Fibroblast of skin of left quadriceps (primary cell): ENCODE results near the gene CABP1.
"Not testable (repeated sequence)": the region's sequence is repeated elsewhere in the genome, so short reads cannot be mapped to it uniquely, and the experiment has no call there.

Experiments used
- DNase-seq, 2 experiments: peaks; one replicate each; pipeline ENCODE4 v3.0.0-alpha.2; 2013; ENCODE audit warnings: low read depth in 2 of 2

Gene CABP1

DNA sequence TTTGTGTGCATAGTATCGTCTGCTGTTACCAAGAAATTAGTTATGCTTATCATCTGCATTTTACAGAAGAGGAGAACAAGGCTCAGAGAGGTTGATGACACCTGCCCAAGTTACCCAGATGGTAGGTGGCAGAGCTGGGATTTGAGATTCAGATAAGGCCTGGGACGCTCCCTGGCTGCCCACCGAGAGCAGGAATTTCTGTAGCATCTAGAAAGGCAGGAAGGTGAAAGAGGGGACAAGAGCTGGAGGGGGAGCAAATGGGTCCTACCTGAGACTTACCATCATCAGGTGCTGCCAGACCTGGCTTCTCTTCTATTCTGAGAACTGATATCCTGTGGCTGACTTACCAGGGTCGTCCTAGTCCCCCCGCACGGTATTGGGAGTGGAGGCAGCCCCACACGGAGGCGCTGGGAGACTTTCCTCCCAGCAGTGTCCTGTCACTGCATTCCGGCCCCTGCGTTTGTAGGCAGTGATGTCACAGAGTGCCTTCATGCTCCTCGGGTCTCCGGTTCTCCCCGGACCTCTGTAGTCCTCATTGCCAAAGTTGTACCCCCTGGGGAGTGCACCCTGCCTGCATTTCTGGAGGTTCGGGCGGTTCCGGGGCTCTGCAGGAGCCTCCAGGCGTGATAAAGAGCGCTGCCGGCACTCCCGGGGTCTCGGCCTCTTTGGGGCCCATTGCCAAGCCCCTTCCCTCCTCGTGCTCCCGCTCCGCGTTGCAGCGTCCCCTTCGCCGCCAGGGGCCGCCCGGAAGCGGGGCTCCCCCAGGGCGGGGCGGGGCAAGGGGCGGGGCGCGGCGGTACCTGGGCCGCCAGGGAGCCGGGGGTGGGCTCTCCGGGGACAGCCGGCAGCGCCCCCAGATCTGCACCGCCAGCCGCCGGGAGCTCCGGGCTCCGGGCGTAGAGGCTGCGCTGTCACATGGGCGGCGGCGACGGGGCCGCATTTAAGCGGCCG, at the start of gene CABP1:
Gene CABP1 (plus strand): TSS at position 856 of the 951 bp plus-strand sequence. CDS start 60 bp downstream, at position 916.
- no peak for DNase-seq

DNA sequence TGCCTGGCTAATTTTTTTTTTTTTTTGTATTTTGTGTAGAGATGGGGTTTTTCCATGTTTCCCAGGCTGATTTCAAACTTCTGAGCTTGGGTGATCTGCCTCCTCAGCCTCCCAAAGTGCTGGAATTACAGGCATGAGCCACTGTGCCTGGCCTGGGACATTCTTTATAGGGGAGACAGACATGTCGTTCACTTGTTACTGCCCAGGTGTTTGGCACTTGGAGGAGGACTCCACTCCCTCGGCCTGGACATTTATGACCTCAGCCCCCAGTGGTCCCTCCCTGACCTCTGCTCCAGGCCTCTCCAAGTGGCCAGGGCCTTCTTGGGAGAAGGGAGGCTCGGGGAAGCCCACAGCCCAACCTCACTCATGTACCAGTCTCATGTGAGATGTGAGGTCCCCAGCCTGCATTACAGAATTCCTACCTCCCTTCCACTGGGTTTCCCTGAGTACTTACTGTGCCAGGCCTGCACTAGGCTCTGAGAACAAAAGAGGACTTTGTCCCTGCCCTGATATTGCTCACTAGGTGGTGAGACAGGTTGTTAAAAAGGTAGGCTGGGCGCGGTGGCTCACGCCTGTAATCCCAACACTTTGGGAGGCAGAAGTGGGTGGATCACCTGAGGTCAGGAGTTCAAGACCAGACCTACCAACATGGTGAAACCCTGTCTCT, 49.6 kb upstream of the CABP1 start:
- no peak for DNase-seq

DNA sequence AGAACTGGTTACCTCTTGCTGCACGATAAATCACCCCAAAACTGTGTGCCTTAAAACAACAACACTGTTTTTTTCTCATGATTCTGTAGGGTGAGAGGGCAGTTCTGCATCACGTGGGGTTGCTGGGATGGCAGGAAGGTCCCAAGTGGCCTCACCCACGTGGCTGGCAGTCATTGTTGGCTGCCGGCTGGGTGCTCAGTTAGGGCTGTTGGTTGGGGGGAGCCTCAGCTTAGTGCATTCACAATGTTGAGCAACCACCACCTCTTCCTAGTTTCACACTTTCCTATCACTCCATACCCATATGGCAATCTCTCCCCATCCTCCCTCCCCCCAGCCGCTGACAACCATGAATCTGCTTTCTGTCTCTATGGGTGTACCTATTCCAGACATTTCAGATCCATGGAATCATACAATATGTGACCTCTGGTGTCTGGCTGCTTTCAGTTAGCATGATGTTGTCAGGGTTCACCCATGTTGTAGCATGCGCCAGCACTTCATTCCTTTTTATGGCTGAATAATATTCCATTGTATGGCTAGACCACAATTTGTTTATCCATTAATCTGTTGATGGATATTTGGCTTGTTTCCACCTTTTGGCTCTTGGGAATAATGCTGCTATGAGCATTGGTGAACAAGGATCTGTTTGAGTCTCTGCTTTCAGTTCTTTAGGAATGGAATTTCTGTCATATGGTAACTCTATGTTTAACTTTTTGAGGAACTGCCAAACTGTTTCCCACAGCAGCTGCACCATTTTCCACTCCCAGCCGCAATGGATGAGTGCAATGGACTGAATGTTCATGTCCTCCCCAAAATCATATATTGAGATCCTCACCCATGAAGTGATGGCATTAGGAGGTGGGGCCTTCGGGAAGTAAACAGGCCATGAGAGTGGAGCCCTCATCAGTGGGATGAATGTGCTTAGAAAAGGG, 48.0 kb upstream of the CABP1 start:
- DNase-seq, result no peak

DNA sequence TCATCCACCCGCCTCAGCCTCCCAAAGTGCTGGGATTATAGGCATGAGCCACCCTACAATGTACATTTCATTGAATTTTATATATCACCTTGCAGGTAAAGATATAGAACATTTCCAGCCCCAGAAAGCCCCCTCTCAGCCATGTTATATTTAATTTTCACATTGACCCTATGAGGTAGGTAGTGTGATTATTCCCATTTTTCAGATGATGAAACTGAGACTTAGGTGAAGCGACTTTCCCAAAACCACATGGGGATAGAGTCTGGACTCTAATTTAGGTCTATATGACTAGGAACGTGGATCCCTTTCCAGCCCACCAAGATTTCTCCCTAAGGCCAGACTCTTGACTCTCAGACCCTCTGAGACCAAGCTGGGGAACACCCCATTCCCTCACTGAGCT, 43.5 kb upstream of the CABP1 start:
- no peak for DNase-seq

DNA sequence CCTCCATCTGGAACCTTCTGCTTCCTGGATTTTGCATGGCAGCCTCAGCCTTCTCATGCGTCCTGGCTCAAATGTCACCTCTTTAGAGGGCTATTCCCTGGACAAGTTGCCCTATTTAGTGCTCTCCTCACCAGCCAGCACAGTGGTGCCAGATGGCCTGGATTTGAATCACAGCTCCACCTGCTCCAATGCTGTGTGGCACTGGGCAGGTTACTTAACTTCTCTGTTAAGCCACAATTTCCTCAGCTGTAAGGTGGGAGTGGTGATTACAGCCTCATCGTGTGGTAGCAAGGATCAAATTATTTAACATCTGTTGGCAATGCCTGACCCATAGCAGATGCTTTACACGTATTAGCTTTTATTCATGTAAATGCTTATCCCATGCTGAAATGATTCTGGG, 42.6 kb upstream of the CABP1 start:
- no peak for DNase-seq

DNA sequence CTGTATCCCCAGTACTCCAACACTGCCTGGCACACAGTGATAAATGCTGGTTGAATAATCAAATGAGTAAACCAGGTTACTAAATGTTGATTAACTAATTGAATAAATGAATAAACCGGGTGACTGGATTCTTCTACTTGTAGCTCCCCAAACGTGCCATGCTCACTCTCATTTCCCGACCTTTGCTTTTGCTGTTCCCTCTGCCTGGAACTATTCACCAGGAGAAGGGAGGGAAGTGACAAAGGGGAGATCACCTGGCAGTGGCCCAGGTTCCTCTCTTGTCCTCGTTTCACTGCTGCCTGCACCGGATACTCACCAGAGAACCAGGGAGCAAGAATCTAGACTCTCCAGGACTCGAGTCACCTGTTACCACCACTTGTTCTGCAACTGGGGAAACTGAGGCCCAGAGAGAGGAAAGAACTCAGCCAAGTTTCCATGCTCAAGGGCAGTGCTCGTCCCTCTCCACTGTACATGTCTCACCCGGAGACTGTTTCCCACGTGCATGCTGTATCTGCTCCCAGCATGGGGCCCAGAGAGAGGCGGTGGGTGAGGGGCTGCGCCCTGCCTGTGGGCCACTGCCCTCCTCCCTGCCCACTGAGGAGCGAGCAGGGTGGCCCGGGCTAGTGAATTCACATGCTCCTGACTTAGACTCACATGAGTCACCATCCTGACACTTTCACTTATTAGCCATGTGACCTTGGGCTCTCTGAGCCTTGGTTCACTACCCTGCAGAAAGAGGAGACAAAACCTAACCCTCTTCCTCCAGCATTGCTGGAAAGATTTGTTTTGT, 41.6 kb upstream of the CABP1 start:
- no peak for DNase-seq

DNA sequence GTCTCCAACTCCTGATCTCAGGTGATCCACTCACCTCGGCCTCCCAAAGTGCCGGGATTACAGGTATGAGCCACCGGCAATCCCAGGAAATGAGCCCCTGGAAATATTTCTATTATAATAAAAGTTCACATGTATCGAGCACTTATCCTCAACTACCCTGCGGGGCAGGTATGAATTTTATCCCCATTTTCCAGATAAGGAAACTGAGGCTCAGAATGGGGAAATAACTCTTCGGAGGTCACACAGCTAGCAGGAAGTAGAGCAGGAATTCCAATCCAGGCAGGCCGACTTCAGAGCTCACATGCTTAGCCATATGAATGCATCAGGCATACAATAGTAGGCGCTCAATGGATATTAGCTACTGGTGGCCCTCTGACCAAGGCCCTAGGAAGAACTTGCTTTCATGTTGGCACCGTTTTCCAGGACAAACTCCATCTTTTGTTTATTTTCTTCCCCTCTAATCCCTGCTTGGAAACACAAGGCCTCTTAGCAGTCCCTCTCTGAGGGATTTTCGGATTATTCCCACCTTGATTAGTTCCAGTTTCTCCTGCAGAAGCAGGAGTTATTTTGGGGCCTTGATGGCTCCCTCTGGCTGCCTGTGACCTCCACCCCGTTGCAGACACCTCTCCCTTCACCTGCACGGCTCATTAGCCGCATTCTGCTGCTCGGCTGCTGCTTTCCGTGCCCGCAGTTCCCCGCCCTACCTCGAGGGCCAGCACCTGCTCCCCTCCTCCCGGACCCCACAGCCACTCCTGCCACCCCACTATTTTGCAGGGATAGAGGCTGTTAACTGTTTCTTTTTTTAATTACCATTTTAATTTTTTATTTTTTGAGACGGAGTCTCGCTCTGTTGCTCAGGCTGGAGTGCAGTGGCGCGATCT, 40.5 kb upstream of the CABP1 start:
- no peak for DNase-seq

DNA sequence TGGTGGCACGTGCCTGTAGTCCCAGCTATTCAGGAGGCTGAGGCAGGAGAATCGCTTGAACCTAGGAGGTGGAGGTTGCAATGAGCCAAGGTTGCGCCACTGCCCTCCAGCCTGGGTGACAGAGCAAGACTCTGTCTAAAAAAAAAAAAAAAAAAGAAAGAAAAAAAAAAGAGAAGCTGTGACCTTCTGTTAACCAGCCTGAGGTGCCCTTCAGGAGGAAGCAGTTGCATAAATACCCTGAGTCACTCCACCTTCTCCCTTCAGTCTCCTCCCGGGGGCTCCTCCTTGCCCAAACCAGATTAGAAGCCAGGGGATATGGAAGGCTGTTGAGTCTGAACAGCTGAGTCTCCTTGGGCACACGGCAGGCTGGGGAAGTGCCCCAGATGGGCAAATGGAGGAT, 38.0 kb upstream of the CABP1 start:
- DNase-seq, result not testable (repeated sequence)

DNA sequence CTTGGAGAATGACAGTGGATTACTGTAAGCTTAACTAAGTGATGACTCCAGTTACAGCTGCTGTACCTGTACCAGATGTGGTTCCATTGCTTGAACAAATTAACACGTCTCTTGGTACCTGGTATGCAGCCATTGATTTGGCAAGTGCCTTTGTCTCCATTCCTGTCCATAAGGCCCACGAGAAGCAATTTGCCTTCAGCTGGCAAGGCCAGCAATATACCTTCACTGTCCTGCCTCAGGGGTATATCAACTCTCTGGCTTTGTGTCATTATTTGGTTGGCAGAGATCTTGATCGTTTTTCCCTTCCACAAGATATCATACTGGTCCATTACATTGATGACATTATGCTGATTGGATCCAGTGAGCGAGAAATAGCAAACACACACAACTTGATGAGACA, 29.9 kb upstream of the CABP1 start:
- DNase-seq, result no peak

DNA sequence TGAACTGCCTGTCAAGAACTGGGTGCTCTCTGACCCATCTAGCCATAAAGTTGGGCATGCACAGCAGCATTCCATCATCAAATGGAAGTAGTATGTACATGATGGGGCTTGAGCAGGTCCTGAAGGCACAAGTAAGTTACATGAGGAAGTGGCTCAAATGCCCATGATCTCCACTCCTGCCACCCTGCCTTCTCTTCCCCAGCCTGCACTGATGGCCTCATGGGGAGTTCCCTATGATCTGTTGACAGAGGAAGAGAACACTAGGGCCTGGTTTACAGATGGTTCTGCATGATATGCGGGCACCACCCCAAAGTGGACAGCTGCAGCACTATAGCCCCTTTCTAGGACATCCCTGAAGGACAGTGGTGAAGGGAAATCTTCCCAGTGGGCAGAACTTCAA, 28.9 kb upstream of the CABP1 start:
- not testable (repeated sequence) for DNase-seq

DNA sequence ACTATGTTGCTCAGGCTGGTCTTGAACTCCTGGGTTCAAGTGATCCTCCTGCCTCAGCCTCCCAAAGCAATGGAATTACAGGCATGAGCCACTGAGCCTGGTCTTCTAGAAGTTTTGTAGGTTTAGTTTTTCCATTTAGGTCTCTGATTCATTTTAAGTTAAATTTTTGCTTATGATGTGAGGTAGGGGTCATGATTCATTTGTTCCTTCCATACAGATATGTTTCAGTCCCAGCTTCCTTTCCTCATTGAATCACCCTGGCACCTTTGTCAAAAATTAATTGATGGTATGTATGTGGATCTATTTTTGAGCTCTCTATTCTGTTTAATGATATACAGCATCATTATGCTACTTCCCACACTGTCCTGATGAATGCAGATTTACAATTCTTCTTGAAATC, 25.6 kb upstream of the CABP1 start:
- DNase-seq, result no peak

DNA sequence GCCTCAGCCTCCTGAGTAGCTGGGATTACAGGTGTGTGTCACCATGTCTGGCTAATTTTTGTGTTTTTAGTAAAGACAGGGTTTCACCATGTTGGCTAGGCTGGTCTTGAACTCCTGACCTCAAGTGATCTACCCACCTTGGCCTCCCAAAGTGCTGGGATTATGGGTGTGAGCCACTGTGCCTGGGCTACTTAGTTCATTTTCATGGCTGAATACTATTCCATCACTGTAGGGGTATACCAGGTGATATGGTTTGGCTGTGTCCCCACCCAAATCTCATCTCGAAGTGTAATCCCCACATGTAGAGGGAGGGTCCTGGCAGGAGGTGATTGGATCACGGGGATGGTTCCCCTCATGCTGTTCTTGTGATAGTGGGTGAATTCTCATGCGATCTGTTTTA, 23.2 kb upstream of the CABP1 start:
- DNase-seq, result not testable (repeated sequence)

DNA sequence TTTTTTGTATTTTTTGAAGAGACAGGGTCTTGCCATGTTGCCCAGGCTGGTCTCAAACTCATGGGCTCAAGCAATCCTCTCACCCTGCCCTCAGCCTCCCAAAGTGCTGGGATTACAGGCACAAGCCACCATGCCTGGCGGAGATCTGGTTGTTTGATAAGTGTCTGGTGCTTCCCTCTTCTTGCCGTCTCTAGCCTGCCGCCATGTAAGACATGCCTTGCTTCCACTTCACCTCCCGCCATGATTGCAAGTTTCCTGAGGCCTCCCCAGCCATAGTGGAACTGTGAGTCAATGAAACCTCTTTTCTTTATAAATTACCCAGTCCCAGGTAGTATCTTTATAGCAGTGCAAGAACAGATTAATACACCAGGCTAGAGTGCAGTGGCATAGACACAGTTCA, 22.7 kb upstream of the CABP1 start:
- not testable (repeated sequence) for DNase-seq

DNA sequence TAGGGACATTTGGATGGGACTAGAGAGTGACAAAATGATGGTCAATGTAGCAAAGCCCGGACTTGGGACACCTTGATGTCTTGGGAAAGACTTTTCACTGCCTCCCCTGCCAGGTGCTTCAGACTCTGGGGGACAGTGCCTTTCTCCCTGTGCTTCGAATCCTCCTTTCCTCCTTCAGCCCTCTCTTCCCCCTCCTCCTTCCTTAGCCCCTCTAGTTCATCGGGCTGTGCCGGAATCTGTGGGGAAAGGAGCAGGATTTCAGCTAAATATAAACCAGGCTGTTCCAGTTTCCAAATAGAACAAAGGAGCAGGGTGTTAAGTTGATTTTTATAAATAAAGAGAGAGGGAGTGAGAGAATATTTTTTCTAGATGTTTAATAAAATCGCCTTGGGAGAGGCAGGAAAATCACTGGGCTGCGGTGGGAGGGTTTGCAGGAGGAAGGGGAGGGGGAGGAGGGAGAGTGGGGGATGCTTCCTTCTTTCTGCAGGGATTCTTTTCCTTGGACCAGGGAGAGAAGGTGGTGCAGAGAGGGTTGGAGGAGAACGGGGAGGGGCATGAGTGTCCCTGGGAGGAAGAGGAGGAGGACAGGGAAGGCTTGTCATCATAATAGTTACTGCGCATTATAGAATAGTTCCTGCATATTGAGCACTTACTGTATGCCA, 21.3 kb upstream of the CABP1 start:
- DNase-seq, result no peak

DNA sequence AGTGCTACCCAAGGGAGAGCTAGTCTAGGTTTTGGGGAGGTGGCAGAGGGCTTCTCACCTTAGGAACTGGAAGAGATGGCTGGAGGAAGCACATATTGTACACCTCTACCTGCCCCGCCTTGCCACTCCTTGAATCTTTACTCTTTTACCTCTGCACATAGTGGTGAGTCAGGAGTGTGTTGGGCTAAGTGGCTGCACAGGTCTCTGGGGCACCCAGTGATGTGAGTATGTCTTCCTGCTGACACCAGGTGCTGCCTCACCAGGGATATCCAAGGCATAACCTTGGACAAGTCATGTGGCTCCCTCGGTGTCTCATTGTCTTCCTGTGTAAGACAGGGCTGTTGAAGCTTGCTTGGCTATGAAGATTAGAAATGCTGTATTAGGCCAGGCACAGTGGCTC, 19.8 kb upstream of the CABP1 start:
- no peak for DNase-seq

DNA sequence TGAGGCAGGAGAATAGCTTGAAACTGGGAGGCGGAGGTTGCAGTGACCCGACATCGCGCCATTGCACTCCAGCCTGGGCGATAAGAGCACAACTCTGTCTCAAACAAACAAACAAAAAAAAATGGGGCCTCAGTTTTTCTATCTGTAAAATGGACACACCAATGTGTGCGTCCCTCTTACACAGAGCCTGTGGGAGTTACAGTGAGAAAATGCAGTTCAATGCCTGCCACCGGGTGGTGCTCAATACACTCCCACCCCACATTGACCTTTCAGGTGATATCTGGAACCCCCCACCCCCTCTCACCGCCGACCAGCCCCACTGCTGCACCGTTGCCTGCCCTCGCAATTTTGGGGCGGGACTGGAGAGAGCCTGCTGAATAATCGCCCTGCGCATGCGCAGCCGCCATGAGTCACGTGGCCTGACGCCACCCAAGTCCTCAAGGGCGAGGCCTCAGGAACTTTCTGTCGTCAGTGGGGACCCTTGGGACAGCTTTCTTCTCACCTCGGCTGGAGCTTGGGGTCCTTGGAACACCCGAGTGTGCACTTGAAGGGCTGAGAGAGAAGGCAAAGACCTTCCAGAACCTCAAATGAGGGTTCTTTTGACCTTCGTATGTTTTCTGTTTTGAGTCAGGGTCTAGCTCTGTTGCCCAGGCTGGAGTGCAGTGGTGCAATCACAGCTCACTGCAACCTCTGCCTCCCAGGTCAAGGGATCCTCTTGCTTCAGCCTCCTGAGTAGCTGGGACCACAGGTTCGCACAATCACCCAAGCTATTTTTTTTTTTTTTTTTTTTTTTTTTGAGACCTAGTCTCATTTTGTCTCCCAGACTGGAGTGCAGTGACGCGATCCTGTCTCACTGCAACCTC, 14.6 kb upstream of the CABP1 start:
- DNase-seq, result no peak

DNA sequence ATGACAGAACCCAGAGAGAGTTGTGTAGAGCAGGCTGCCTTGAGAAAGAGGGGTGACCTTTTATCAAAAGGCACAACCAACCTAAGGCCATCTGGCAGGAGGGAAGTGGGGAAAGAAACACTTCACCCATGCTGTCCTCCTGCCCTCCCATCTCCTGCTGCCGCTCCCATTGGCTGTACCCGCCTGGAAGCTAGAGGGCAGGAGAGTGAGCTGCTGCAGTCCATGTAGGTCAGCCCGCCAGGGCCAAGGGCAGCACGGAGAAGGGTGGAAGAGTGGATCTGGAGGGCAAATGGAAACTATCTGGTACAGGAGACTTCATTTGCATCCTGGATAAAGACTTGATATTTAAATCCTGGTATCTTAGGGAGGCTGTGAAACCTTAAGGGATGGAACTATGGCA, 11.5 kb upstream of the CABP1 start:
- no peak for DNase-seq

DNA sequence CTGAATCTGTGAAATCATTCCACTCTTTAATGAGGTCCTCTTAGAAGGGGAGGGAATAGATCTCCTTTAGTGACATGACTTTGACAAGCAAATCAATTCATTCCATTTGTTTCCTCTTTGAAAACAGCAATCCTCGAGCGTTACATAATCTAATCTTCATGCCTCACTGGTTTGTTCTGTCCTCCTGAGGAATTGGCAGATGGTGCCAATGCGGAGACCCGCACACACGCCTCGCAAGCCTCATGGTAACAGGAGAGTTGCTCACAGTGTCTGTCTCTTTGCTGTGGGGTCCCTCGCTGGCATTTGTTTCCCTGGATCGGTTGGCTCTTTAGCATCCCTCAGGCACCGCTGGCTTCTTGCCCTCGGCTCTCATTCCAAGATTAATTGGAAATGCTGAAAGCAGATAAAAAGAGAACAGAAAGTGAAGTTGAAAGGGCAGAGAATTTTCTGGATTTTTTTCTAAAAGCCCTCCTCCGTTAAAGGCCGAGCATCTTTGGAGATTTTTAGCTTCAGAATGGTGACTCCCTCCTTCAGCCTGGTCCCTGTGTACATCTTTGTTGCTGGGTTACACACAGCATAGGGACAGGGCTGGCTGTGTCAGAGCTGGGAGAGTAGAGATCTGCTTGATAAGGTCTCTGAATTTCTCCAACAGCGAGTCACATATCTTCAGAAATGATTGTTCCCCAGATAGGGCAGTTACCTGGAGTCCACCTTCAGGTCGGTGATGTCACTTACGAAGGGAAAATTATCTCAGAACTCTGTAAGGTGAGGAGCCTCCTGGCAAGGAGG, 10.1 kb upstream of the CABP1 start:
- DNase-seq, result no peak
